Dermis blood vessel endothelial cell (primary cell): ENCODE results near the gene SART3. TPM values are rescaled to one million over a fixed set of nuclear protein-coding genes. Genes with fewer than 3 reads are reported as not detected.
"Not testable (repeated sequence)": the region's sequence is repeated elsewhere in the genome, so short reads cannot be mapped to it uniquely, and the experiment has no call there.

ENCODE experiments used
- DNase-seq: peaks from one replicate; pipeline ENCODE4 v3.0.0; 2010
- total RNA-seq: library from RNA; depleted of rRNA; stranded (reverse); fragments of >200 nt; gene quantifications from 2 replicates; pipeline ENCODE4 v1.2.3, GENCODE V29; 2014

Gene SART3
- total RNA-seq, 1 donor from 2014 or later = 76.7 TPM

DNA sequence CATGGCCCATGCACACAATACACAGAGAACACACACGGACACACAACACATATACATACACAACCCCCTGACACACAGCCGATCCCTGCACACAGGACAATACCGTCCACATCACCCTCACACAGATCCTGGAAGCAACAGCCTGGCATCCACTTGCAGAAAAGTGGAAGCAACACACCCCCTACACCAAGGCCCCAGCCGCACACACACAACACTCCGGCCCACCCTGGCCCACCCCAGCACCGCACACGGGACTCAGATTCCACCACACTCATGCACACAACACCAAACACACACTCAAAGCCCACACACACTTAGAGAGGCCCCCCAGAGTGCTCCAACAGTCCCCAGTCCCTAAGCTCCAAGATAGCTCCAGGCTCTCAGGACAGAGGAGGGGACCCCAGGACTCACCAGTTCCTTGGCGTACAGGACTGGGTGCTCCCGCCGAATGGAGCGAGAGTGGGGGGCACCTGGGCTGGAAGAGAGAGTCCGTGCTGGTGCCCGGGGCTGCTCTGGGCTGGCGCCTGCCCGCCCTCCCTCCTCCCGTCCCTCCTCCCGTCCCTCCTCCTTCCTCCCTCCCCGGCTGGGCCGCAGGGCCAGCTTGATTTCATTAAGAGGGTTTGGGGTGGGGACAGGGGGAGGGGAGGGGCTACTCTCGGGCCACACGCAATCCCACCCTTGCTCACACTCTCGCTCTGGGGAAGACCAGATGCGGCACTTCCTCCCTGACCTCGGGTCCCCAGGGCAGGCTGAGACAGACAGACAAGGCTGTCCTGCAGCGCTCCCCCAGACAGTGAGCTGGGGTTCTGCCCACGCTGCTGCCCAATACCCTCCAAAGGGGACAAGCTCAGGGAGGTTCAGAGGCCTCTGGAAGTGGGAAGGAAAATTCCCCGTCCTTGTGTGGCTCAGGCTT lies 36.8 kb upstream of the SART3 start, which contains the start of gene TMEM119:
TMEM119 (minus strand) TSS at position 526 of the 913 bp plus-strand sequence. CDS start 5,701 bp downstream, outside the sequence.
- no peak for DNase-seq

DNA sequence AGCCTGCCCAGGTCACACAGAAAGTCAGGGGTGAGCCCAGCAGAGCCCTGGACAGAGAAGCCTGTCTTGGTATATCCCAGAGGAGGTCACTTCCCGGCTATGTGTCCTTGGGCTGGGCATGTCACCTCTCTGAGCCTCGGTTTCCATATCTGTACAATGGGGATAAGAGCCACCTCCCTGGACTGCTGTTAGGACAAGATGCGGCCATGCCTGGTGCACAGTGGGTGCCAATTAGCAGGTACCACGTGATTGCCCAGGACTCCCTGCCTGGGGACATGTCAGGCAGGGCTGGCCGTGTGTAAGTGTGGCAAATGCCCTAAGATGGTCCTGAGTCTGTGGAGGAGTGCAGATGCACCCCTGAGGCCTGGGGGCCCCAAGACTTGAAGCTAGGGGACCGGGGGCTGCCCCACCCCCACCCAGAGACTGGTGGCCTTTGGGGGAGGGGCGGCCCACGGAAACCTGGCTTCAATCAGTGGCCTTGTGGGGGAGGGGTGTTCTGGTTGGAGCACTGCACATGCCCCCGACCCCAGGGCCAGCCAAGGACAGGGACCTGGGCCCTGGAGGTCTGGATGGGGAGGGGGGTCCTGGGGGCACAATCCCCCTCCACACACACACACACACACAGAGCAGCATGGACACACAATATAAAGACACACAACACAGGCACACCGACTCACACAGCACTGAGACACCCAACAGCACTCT lies 36.0 kb upstream of the SART3 start:
- DNase-seq = no peak

DNA sequence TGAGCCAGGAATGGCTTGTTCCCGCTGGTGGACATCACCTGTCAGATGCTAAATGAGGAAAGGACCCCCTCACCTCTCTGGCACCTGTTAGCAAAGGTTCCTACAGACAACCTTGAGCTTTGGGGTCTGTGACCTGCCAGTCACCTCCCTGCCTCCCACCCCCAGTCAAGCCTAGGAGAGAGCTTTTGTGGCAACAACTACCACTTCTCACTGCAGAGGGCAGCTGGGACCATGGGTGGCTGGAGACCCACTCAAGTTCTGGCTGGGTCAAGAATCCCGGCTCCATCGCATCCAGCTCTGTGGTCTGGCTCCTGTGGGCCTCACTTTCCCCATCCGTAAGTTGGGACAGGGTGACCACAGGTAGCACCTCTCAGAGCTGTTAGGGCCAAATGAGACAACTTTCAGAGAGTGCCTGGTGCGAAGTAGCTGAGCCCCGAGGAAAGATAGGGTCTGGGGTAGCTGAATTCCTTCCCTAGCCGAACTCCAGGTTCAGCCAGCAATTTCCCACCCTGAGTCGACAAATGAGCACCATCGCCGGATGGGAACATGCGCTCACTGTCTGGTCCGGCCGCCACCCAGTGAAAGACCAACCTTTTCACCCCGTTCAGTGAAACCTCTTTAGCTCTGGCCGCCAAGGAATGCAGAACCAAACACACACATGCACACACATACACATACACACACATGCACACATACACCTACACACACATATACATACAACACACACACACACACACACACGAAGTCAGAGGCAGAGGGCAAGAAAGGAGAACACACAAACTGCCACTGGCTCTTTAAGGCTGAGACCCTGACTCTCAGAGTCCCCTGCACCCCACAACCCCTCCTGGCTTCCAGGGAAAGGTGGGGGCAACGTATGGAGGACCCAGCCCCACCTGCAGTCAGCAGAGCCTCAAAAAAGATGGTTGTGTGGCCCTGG lies 35.0 kb upstream of the SART3 start:
- no peak for DNase-seq

DNA sequence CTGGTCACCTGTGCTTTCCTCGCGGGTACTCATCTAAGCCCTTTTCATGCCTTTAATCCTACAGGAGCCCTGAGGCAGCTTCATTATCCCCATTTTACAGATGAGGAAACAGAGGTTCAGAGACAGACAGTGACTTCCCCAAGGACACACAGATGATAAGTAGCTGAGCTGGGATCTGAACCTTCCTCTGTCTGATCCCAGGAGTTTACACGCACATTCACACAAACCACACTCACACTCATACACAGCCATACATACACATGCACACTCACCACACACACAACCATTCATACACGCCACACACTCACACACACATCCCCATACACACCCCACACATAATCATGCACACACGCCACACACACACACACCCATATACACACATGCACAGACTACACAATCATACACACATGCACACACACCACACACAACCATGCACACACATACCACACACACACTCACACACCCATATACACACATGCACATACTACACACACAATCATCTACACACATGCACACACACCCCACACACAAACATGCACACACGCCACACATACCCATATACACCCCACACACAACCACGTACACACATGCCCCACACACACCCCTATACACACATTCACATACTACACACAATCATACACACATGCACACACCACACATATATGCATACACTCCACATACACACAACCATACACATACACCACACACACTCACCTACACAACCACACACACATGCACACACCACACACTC lies 34.2 kb upstream of the SART3 start:
- no peak for DNase-seq

DNA sequence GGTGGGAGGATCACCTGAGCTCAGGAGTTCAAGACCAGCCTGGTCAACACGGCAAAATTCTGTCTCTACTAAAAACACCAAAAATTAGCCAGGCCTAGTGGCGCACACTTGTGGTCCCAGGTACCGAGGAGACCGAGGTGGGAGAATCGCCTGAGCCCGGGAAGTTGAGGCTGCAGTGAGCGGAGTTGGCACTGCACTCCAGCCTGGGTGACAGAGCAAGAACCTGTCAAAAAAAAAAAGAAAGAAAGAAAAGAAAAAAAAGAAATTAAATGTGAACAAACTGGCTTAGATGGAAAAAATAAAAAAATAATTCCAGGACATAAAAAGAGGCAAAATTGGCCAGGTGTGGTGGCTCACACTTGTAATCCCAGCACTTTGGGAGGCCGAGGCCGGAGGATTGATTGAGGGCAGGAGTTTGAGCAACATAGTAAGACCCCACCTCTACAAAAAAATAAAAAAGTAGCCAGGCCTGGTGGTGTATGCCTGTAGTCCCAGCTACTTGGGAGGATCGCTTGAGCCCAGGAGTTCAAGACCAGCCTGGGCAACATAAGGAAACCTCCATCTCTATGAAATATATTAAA lies 33.4 kb upstream of the SART3 start:
- DNase-seq = no peak

DNA sequence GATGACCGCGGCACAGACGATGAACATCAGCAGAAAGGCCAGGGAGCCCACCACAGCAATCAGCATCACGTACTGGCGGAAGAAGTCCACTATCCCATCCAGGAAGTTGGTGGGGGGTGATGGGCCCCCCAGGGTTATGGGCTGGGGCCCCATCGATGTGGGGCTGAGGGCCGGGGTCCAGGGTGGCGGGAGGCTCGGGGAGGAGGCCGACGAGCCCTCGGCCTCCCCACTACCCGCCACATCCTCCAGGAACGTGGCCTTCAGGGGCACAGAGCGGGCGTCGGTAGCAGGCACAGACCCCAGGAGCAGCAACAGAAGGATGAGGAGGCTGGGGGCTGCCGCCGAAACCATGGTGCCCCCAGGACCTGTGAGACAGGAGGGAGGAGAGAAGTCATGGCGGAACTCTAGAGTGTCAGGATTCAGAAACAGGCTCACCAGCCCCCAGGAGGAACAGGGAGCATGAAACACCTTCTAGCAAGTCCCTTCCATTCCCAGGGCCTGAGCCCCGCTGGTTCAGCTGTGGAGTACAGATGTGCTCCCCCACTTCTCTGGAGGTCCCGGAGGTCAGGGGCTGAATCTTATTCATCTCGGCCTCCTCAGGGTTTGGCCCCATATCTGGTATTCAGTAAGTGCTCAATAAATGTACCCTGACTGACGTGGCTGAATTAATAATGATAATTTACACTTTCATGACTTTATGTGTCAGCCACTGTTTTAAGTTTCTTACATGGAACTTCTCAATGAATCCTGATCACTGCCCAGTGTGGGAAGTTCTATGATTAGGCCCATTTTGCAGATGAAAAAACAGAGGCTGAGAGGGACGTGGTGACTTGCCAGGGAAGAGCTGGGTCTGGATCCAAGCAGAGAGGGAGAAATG lies 31.3 kb upstream of the SART3 start:
- DNase-seq = no peak

DNA sequence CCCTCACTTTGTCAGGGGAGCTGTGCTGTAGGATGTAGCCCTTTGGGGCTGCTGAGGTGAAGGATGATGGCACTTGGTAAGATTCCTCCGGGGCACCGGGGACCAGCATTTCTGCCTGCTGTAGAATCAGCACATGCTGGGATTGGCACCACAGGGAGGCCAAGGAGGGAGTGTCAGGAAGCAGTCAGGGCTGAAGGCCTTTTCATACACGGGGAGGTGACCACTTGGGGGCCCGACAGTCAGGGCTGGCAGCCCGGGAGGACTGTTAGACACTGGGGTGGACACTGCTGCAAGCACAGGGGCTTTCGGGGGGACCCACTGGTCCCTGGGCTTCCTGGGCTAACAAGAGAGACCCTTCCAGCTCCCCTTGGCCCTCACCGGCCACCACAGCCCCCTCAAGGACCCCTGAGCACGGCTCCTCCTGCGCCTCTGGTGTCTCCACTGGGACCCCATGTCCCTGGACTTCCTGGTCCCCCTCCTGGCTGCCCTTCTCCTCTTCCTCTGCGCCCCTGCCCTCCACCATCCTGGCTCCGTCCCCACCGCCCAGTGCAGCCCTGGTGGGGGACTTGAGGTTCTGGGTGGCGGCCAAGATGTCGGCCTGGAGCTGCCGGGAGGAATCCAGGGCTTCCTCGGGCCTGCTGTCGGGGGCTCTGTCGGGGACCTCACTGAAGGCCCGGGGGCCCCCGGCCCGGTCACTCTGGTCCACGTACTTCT lies 30.5 kb upstream of the SART3 start:
- DNase-seq = no peak

DNA sequence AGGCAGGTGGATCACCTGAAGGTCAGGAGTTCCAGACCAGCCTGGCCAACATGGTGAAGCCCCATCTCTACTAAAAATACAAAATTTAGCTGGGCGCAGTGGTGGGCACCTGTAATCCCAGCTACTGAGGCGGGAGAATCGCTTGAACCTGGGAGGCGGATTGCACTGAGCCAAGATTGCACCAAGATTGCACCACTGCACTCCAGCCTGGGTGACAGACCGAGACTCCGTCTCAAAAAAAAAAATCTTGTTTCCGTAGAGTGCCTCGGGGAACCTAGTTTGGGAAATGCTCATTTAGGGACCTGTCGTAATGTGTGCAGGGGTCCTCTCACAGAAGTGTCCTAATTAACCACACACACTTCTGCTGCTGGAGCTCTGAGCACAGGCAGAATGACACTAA lies 29.5 kb upstream of the SART3 start:
- DNase-seq = not testable (repeated sequence)

DNA sequence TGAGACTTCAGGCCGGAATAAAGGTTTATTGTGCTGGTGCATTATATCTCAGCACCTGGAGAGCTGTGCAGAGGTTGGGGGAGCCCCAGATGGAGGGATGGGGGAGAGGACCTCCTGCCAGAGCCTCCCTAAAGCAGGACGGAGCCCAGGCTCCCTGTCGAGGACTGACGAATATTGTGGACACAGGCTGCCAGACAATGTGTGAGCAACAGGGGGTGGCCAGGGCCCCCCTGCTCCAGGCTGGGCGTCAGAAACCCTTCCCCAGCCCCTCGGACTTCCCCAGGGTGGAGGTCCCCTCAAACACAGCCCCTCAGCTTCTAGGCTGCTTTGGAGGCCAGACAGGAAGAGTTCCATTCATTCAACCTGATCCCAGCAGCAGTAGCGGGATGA lies 28.9 kb upstream of the SART3 start:
- DNase-seq = no peak

DNA sequence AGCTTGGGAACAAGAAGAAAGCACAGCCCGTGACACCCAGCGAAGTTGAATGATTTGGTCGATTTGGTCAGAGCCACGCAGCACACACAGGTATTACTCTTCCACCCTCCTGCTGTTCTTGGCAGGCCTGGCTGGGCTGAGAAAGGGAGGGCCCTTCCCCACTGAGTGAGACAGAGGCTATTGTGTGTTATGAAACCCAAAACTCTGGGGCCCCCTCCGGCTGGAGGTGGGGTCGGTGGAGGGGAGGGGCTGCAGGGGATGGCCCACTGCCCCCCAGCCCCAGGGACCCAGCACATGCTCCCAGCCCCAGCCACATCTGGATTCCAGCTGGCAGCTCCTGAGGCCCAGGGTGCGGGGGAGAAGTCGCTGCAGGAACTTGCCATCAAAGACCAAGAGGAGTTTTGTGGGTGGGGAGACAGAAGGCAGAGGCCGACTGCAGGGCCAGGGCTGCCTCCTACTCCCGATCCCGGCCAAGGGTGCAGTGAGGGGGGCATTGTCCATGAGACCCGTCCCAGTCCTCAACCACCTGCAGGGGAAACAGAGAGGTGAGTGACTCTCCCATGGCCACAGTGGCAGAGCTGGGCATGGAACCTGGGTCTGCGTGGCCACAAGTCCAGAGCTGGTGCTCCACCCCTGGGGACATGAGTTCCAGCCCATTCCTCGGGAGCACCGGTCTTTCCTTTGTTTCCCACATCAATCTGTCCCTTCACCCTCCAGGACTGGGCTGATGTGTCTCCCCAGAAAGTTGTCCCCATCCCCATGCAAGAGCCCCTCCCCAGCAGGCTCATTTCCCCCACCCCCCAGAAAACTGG lies 28.3 kb upstream of the SART3 start:
- DNase-seq = no peak

DNA sequence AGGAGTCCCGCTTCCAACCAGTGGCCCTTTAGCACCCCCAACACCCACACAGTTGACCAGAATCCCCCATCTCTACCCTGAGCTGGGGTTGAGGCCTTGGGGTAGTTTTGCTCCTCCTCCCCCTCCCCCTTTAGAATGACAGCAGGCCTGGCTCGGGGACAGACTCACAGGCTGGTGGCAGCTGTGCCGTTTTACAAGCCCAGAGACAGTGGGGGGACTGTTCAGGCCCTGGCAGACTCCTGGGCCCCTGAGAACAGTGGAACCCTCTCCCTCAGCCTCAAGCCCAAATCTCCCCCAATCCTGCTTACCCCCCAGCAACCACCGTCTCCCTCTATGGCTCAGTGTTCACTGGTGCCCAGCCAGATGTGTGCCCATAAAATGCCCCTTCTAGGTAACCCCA lies 26.9 kb upstream of the SART3 start:
- DNase-seq = no peak

DNA sequence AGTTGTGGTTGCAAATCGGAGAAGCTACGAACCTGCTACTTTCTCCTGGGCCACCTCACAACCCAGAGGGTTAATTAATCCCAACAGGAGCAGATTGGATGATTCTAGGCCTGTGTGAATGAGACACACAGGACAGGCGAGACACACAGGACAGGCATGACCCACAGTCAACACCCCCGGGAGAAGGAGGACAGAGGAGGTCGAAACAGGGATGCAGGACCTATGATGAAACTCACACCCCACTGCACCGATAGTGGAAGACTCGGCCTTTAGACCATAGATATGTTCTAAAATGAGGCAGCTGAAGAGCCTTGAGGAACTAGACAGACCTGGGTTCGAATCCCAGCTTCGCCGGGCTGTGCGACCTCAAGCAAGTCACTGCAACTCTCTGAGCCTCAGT lies 25.3 kb upstream of the SART3 start:
- DNase-seq = no peak

DNA sequence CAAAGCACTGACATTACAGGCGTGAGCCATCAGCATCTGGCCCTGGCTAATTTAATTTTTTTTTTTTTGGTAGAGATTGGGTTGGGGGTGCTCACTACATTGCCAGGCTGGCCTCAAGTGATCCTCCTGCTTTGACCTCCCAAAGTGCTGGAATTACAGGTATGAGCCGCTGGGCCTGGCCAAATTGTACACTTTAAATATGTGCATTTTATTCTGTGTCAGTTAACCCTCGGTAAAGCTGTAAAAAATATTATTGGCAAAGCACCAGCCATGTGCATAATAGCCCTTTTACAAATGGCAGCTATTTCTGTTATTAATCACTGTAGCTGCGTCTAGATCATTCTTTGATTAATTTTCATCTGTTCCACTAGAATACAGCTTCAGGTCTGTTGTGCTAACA lies 24.9 kb upstream of the SART3 start:
- DNase-seq = no peak

DNA sequence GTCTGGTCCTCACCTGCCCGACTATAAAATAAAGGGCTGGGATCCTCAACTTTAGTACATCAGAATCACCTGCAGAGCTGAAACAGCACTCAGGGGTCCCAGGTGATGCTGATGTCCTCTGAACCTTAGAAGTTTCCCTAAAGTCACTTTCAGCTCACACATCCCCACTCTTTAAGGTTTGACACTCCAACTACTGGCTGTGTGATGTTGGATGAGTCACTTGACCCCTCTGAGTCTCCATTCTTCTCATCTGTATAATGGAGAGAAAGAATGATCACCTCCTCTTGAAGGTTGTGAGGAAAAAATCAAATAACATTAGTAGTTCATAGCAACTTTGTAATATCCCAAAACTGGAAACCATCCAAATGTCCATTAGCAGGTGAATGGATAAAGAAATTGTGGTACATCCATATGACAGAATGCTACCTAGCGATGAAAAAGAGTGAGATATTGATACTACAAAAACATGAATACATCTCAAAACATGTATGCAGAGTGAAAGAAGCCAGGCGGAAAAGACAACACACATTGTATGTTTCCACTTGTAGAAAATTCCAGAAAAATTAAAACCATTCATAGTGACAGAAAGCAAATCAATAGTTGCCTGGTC lies 23.6 kb upstream of the SART3 start:
- DNase-seq = no peak

DNA sequence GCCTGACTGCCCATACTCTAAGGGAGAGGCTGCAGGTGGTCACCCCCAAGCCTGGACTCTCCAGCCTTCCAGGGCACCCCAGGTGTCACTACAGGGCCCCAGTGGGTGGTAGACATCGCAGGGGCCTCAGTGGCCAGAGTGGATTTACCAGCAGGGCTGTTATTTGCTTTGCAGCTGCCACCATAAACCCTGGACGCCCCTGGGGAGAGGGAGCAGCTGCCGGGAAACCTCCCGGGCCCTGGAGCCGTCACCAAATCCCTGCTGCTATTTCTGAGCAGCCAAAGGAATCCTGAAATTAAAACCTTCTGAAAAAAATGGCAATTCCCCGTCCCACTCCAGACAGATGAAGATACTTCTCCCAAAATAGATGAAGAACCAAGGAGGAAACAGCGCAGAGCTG lies 23.0 kb upstream of the SART3 start:
- no peak for DNase-seq

DNA sequence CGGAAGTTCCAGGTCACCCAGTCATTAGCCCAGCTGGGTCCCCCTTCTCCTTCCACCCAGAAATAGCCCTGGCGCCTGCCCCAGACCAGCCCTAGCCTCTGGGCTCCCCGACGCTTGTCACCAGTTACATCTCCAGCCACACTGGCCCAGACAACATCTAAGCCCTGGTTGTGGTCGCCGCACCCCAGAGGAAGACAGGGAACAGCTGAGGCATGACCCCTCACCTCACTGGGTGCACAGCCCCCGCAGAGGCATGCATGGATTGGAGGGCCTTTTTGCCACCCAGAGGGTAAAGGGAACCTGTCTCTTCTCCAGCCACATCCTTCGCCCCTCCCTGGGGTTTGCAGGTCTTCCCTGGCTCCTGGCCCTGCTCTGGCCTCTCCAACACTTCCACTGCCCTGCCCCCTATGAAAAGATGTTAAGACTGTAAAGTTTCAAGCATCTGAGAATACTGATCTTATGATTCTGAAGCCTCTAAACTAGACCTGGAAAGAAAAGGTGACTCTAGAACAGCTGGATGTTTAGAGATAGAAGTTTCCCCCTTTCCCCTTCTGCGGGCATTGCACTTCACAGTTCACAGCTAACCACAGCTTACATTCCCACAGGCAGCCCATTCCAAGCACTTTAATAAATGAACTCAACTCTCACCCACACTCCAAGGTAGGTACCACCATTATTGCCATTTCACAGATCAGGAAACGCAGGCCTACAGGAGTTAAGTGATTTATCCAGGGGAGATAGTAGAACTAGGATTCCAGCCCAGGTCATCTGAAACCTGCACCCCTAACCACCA lies 22.2 kb upstream of the SART3 start:
- DNase-seq = no peak

DNA sequence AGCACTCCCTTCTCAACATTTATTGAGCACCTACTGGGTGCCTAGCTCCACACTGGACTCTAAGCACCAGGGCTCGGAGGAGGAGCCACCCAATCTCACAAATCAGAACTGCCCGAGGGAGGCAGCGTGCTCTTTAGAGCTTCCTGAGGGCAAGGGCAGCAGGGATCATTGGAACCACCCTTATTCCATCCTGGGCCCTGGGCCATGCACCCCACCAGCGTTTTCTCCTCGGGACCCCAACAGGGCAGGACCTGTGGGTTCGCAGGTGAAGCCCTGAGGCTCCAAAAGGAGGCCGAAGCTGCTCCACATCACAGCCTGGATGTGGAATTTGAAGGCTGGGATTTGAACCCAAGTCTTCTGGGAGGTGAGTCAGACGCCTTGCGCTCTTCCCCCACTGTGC lies 21.5 kb upstream of the SART3 start:
- DNase-seq = no peak
